ENCODE measurements around the gene HEATR3.
A peak's percentile ranks its signal among the peaks of the same experiment; 100 is the strongest.

Gene HEATR3, protein sequence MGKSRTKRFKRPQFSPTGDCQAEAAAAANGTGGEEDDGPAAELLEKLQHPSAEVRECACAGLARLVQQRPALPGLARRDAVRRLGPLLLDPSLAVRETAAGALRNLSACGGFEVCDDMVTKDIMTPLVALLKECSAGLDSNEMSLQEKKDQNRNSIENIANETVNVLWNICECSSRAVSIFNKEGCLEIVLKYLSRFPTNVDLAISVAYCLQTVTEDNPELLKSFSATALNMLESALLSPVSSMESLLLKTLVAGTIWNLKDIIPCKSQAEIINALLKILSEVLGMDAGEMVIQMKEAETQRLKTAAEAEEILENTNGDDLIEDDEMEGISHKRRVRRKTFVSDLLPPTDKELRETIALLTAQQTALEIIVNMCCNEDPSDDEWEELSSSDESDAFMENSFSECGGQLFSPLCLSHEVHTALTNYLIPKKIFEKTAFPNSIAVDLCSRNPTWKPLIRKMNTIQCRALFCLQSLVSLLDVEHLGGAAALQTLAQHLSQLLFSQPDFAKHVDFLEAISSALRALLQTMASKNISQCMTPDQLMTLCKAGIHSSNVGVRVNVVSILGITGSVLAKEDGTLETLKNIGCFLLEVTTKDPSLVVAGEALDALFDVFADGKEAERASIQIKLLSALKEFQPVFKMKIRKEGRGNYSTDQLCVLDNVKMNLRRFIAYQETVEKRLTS

DNA sequence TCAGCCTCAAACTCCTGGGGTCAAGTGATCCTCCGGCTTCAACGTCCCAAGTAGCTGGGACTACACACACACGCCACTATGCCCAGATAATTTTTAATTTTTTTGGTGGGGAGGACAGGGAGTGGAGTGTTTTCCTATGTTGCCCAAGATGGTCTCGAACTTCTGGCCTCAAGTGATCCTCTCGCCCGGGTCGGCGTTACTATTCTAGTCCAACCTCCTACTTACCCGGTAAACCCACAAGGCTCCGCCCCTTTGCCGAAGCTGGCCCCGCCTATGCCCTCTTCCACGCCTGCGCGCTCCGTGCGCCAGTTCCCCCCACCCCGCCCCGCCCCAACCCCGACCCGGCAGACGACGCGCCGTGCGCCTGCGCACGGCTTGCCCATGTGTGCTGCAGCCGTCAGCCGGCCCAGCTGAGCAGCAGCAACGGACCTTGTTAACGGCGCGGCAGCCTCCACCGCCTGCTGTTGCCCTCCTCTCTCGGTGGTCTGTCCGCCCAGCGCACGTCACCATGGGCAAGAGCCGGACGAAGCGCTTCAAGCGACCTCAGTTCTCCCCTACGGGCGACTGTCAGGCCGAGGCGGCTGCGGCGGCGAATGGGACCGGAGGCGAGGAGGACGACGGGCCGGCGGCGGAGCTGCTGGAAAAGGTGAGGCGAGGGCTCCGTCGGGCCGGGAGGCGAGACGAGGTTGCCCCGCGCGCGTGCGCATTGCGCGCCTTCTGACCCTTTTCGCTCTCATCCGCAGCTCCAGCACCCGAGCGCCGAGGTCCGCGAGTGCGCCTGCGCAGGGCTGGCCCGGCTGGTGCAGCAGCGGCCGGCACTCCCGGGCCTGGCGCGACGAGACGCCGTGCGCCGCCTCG, at the start of gene HEATR3:
TSS of gene HEATR3 (plus strand) at position 347 of the 858 bp plus-strand sequence. CDS start at position 509, 162 bp downstream.
- peak; percentile 94 for DNase-seq

DNA sequence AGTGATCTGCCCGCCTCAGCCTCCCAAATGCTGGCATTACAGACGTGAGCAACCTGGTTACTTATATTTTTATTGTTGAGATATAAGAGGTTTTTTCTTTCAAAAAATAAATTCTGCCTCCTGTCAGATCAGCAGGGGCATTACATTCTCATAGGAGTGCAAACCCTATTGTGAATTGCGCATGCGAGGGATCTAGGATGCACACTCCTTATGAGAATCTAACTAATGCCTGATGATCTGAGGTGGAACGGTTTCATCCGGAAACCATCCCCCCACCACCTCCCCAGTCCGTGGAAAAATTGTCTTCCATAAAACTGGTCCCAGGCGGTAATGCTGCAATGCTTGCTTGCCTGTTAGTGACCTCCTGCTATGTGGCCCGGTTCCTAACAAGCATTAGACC, 48.2 kb upstream of the HEATR3 start:
- no peak for DNase-seq

GRCh38 chr16:50021544-50021943, 44.2 kb upstream of the HEATR3 start:
- DNase-seq = no peak

GRCh38 chr16:50023641-50024040, 42.1 kb upstream of the HEATR3 start:
- no peak for DNase-seq

DNA sequence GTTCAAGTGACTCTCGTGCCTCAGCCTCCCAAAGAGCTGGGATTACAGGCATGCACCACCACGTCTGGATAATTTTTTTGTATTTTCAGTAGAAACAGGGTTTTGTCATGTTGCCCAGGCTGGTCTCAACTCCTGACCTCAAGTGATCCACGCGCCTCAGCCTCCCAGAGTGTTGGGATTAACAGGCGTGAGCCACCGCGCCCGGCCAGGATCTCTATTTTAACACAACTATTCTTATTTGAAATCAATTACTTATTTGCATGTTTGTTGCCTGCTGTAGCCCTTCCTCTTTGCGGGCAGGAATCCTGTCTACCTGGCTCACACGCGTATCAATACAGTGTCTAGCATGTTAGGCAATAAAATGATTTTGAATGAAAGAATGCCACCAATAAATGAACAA, 41.6 kb upstream of the HEATR3 start:
- DNase-seq = no peak

DNA sequence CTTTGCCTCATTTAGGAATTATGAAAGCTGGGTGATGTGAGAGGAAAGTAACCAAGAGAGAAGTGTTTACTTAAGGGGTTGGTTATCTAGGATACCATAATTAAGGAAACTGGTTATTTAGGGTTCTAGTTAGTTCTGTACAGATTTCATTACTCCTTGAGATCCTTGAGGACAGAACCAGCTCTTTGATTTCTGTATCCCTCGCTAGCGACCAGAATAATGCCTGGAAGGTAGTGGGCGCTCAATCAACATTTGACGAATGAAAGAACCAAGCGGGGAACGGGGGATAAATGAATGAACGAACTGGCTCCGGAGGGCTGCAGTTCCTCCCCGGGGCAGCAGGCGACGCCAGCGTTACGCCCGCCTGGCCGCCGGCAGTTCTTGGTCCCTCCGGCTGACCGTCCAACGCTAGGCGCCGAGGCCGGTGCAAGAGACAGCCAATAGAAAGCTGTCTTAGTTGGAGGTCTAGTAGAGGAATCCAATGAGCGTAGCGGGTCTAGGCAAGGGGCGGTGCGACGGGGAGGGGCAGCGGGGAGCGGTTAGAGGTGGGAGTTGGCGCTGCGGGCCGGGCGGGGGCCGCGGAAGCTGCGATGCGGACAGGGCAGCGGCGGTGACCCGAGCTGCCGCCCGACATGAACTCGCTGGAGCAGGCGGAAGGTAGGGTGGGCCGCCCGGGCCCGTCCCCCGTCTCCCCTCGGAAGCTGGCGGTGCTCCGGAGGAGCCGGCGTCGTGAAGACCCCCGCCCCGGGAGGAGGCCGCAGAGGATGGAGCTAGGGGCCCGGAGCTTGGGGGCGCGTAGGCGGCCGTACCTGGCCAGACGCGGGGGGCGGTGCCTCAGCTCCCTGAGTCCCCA, 40.9 kb upstream of the HEATR3 start, which contains the start of gene CNEP1R1:
TSS of gene CNEP1R1 (plus strand) at position 542 of the 853 bp plus-strand sequence. CDS start at position 633, 91 bp downstream.
- DNase-seq = peak; percentile 95

- peak; percentile 8 for DNase-seq
Measured at GRCh38 chr16:50025537-50025931, 40.2 kb upstream of the HEATR3 start.

DNA sequence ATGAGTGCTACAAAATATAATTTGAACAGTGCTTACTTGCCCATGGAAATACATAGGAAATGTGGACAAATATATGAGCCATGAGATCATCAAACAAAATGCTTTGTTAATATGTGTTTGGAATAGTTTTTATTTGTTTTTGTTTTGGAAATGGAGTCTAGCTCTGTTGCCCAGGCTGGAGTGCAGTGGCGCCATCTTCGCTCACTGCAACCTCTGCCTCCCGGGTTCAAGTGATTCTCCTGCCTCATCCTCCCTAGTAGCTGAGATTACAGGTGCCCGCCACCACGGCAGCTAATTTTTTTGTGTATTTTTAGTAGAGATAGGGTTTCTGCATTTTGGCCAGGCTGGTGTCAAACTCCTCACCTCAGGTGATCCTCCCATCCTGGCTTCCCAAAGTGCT, 37.9 kb upstream of the HEATR3 start:
- no peak for DNase-seq

- no peak for DNase-seq
Measured at GRCh38 chr16:50035468-50035992, 30.2 kb upstream of the HEATR3 start.

- DNase-seq = no peak
Measured at GRCh38 chr16:50036426-50036825, 29.3 kb upstream of the HEATR3 start.

DNA sequence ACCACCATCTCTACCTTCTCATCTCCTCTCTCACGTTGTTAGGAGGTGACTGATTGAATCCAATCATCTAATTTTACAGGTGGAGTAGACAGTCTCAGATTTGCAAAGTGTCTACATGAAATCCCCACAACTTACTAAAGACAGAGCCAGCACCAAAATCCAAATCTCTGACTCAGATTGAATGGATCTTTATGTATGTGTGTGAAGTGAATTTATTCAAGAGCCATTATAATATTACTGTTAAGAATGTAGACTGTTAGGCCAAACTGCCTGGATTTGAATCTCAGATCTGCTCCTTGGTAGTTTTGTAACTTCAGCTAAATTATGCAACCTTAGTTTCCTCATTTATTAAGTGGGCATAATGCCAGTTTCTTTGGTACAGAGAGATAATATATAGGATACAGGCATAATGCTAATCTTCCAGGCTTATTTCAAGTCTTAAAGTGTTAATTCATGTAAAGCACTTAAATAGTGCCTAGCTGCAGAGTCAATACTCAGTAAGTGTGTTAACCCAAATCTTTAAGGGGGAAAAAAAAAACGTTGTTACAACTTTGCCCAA, 28.0 kb upstream of the HEATR3 start:
- no peak for DNase-seq

GRCh38 chr16:50038286-50038685, 27.5 kb upstream of the HEATR3 start:
- no peak for DNase-seq

- DNase-seq = no peak
Measured at GRCh38 chr16:50038756-50039529, 26.8 kb upstream of the HEATR3 start.

DNA sequence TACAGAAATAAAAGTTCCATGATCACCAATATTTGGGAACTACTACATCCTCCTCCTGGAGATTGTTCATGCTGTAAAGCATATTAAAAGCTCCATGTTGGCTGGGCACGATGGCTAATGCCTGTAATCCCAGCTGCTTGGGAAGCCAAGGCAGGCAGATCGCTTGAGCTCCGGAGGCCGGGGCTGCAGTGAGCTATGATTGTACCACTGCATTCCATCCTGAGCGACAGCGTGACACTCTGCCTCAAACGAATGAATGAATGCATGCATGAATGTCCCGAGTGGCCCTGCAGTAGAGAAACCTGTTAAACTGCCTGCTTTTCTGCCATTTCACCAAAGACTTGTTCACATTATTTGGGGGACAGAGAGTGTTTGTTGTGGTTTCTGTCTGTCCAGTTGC, 25.8 kb upstream of the HEATR3 start:
- DNase-seq = no peak

GRCh38 chr16:50040710-50041109, 25.1 kb upstream of the HEATR3 start:
- DNase-seq = no peak

- DNase-seq = no peak
Measured at GRCh38 chr16:50043358-50043757, 22.4 kb upstream of the HEATR3 start.

DNA sequence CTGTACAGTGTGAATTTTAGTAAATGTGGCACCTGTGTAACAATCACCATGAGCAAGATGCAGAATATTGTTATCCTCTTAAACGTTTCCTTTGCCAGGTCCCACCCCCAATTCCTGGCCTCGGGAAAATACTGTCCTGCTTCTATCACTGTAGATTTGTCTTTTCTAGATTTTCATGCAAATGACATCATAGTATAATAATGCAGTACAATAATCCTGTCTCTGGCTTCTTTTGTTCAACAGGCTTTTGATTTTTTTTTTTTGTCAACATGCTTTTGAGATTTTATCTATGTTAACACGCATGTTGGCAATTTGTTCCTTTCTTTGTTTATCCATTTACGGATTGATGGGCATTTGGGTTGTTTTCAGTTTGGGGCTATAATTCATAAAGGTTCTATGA, 20.4 kb upstream of the HEATR3 start:
- no peak for DNase-seq

DNA sequence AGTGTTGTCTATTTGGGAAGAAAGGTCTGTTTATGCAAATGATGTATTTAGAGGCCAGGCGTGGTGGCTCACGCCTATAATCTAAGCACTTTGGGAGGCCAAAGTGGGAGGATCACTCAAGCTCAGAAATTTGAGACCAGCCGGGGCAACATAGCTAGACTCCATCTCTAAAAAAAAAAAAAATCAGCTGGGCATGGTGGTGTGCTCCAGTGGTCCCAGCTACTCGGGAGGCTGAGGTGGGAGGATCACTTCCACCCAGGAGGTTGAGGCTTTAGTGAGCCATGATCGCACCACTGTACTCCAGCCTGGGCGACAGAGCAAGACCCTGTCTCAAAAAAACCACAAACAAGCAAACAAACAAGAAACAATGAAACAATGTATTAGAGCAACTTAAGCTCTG, 18.9 kb upstream of the HEATR3 start:
- DNase-seq = no peak

DNA sequence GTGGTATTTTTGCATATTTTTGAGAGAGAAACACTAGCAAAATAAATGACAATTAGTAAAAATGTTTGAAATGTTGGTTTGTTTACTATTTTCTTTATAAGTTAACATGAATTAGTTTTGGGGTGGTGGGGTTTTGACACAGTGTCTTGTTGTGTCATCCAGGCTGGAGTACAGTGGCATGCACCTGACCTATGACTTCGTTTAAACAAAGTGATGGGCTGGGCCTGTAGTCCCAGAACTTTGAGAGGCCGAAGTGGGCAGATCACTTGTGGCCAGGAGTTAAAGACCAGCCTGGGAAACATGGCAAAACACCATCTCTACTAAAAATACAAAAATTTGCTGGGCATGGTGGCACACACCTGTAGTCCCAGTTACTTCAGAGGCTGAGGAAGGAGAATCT, 17.9 kb upstream of the HEATR3 start:
- no peak for DNase-seq

GRCh38 chr16:50050802-50051201, 15.0 kb upstream of the HEATR3 start:
- no peak for DNase-seq

DNA sequence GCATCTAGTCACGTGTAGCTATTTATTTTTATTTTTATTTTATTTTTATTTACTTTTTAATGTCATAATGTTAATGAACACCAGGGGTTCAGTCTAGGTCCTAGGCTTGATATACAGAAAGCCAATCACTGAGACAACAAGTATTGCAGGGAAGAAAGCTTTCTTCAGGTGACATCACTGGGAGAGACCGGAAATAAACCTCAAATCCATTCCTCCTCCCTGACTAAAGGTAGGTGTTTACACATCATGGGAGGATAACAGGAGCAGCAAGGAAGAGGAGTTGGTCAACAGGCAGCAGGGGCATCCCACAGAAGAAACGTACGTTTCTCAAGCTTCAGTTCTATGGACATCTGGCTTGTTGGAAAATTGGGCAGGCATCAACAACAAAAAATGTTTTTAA, 9.5 kb upstream of the HEATR3 start:
- DNase-seq = no peak

Data from stimulated activated CD4-positive, alpha-beta T cell treated with anti-CD3 and anti-CD28 coated beads, Interleukin-1b, Interleukin-23, amount 100 ng/mL, for 48 hours (primary cell).